G401.6 (cell line): ENCODE measurements around the gene FLCN.

Experiments
- FAIRE-seq: peaks from 2 replicates; lab custom pipeline; 2012; peaks lifted over from hg19 to GRCh38; lab: Jason Lieb, UNC

Gene FLCN

DNA sequence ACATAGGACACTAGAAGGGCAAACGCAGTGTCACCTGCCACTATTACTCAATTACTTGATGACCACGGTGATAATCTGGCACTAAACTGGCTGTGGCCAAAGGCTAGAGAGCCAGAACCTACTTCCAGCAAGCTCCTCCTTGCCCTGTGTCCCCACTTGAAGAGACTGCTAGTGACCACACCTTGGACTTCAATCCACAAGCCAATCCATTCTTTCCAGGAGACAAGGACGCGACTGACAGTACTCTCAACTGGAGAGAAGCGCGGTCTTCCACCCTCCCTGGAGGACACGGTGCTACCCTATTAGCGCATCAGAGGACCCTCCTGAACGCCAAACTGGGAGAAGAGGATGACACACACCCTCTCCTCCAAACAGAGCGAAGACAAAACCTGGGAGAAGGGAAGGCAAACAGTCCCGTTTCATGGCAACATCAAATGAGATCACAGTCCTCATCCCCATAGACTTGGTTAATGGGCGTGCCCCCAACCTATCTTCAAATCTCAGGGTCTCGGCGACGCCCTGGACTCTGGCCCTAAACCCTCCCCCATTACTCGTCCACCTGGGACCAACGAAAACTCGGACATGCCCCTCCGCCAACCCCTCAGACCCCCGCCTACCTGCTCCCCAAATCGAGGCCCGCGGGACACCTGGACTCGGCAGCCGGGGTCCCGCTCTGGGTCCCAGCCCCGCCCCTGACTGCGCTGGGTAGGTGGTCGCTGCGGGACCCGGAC, 508 bp downstream of the FLCN start:
- FAIRE-seq = no peak

DNA sequence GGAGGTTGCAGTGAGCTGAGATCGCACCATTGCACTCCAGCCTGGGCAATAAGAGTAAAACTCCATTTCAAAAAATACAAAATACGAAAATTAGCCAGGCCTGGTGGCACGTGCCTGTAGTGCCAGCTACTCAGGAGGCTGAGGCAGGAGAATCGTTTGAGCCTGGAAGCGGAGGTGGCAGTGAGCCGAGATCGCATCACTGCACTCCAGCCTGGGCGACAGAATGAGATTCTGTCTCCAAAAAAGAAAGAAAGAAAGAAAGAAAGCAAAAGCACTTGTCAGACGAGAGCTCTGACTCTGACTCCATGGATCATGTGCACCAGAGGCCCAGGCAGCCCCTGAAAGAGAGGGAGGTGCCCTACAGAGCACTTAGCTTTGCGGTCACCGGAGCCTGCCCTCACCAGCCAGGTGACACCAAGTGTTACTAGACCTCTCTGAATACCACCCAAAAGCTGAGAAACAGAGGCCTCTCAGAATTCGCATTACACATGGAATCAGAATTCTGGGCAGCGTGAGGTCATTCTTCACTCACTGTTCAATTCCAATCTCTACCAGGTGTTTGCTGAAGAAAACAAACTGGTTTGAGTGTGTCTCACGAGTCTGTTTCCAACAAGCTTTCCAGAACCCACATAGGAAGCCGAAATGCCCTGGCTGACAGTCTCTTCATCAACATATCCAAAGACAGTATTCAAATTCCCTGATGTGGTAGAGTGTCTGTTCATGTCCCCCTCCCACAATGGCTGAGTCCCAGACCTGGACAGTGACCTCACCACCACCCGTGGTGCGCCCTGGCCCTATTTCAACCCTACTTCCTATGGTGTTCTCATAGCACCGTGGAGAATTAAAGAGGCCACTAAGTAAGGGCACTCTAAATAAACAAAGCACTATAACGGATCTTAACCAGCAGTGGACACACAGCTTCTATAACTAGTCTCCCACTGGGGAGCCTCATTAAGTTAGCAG, 1.5 kb downstream of the FLCN start:
- no peak for FAIRE-seq

DNA sequence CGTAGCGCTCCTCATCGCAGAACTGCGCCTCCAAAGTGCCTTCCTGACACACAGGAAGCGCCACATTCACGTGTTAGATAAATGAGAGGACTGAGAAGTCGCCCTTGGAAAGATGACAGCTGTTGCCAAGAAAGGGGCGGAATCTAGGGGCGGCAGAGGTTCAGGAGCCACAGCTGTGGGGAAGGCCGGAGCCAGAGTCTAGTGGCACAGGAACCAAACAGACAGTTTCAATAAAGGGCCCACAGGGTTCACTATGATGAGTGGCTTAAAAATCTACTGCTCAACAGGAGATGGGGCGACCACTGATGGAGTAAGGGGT, 4.7 kb downstream of the FLCN start:
- no peak for FAIRE-seq

DNA sequence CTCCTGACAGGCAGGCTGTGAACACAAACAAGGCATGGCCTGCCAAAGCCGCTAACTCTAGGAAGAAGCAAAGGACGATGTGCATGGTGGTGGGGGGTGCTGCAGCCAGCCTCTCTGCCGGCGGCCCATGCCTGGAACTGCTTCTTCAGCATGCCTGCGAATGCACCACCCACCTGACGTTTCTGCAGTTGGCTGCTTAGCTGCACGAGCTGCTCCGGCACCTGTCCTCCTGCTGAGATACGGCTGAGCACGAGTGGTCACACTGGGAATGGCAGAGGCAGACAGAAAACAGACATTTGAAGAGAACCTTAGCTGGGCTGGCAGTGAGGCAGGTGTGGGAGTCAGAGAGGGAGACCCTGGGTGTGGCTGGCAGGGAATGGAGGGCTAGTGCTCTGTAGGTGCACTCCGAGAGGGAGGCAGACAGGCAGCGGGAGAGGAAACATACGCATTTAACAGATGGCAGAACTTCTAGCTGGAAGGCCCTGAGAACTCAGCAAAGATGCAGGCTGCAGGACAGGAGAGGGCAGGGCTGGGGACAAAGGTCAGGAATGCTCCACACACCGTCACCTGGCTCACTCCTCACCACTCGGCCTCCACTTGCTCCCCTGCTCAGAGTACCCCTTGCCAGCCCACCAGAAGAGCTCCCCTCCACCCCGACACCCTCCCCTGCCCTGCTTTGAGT, 5.2 kb downstream of the FLCN start:
- no peak for FAIRE-seq

DNA sequence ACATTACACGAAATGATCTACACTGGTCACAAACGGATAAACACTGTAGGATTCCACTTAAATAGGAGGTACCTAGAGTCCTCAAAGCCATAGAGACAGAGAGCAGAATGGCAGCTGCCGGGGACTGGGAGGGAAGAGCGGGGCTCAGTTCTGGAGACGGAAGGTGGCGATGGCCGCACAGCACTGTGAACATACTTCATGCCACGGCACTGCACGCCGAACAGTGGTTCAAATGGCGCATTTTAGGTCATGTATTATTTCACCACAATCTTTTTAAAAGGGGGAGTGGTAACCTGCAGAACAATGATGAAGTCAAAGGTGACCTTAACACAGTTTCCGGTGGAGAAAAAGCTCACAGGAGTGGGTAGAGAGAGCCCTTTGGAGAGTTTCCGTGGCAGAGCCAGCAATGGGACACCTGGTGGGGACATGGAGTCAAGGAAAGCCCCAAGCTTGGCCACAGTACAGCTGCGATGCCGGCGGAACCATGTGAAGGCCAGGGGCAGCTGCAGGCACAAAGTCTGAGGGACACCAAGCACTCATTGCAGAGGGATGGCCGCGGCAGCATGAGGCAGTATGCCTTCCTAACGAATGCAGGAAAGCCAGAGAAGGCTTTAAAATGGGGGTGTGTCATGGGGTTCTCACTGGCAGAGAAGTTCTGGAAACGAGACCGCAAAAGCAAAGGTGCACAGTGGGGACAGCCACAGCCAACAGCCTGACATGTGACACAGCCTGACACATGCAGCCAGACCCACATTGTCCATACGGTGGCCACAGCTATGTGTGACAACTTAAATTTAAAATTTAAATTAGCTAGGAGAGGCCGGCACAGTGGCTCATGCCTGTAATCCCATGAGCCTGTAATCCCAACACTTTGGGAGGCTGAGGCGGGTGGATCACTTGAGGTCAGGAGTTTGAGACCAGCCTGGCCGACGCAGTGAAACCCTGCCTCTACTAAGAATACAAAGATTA, 7.3 kb downstream of the FLCN start:
- no peak for FAIRE-seq

DNA sequence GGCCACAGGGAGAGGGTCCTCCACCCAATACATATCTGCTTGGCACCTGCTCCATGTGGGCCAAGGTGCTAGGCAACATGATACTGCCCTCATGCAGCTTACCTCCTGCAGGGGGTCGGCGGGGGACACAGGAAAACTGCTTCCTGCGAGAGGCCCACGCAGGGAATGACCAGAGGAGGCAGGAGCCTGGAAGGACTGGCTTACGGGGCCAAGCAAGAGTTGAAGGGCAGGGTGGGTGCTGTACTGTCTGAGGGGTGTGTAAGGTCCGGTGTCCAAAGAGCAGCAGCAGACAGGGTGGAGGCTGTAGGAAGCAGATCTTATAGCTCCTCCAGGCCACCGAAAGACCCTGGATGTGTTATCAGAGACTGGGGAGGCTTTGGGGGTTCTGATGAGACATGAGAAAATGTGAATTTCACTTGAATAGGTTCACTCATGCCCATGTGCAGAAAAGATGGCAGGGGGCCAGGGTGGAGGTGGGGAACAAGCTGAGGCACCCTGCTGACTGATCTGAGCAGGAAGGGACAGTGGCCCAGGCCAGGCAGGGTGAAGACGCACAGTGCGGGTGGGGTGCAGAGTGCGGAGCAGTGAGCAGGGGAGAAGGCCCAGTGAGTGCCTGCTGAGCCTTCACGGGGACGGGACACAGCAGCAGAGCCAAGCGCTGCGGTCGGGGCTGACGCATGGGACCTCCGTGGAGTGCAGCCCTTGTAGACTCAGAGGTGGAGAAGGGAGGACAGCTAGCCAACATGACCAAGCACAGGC, 8.3 kb downstream of the FLCN start:
- FAIRE-seq = no peak

DNA sequence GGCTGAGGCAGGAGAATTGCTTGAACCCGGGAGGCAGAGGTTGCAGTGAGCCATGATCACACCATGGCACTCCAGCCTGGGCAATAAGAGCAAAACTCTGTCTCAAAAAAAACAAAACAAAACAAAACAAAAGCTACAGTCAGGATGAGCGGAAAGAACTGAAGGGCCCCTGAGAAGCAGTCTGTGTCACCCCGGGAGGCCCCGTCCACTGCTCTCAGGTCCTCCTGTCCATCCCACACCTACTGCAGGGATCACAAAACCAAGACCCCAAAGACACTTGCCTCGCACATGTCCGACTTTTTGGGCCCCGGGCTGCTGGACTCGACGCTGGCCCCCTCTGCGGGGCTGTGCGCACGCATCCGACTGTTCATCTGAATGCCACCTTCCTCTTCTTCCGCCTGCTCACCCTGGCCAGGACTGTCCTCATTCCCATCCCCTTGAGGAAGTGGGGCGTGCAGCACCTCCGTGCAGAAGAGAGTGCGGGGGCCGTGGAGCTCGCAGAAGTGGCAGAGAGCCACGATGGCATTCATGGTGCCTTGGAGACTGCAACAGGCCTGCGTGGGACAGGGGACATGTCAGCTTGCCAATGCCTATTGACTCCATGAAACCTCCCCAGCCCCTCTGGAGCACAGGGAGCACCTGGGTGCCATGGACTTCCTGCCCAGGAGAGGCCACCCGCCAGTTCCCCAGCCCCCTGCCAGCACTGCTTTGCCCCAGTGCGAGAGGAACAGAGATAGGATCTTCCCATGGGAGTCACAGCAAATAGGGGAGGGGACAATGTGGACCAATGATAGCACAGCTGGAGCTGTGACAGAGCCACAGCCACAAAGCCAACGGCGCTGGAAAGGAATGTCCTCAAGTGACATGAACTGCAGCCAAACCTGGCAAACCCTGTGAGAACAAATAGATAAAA, 9.1 kb downstream of the FLCN start:
- no peak for FAIRE-seq

DNA sequence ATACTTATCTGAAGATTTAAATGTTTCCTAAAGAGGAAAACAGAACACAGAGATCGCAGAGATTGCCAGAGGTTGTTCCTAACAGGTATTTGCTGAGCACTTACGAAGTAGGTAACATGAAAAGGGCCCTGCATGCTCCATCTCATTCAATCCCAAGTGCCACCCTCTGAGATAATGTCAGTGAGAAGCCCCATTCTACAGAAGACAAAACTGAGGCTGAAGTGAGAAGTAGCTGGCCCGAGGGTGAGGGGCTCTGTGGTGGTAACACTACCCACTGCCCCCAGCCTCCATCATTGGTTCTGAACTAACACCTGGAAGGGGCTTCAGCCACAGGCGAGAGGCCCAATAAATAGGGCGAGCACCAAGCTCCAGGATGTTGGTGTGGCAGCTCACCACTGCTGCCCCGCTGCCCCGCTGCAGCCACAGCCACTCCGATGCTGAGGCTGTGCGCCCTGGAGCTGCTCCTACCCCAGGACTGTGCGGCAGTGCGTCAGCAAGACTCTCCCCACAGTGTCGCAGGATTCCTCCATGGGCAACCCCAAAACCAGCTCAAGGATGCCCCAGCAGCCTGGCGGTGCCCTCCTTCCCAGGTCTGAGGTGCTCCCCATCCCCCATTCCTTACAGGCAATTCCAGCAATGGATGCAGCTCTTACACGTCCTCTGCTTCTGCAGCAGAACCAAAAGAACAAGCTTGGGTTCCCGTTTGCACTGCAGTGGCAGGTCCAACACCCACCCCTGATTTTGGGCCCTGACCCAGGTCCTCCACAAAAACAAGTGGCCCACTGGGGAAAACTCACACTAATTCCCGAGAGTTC, 10.3 kb downstream of the FLCN start:
- FAIRE-seq = no peak

DNA sequence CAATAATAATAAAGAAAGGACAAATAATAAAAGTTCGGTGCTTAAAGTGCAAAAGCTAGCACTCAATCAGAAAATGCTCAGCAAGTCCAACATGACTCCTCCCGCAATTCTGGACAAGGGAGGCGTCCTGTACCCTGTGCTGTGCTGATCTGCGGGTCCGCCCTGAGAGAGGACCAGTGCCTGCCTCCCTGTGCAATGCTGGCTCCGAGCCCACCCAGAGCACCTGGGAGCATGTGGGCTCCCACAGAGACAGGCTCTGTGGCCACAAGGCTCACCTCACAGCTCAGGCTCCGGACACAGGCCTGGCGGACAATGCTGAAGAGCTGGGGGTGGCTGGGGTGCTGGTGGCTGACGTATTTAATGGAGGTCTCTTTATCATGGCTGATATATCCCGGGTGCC, 11.1 kb downstream of the FLCN start:
- FAIRE-seq = no peak

DNA sequence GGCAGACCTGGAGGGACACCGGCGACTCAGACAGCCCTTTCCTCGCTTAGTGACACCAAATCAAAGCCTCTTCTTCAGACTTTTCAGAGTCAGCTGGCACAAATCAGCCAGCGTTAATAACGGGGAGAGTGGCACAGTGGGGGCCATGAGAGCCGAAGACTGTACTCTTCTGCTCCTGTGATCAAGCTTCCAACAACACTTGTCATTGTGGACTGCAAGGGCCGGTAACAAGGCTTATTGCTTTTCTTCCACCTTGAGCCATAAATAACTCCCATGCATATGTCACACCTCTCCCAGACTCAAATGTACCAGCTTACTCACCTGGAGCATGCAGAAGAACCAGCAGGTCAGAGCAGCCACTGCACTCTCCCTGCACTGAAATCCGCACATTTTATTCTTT, 12.8 kb downstream of the FLCN start:
- no peak for FAIRE-seq

DNA sequence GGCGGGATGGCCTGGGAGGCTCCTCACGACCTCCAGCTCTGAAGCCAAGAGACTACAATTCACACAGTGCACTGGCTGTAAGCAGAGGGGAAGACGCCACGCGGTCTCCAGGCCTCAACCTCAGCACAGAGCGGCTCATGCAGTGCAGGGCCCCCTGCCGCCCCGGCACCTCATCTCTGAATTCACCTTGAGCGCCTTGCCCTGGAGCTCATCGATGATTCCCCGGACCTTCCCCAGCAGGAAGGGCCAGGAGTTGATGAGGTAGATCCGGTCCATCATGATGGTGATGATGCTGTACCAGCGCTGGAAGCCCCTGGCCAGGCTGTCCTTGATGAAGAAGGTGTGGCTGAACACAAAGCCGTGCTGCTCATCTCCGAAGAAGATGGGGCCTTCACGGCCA, 13.2 kb downstream of the FLCN start:
- no peak for FAIRE-seq

DNA sequence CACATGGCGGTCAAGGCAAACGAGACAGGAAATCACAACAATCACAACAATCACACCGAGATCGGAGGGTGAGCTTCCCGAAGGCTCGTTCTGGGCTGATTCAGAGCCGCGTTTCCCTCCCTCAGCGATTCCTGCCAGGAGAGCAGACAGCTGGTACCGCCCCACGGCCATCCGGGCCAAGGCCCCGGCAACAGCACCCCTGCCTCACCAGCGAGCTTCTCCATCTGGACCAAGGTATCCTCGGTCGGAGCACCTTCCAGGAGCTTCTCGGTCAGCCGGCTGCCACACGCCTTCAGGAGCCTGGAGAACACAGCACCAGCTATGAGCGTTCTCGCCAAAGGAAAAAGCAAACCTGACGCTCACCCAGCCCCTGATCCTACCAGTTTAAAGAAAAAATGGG, 15.6 kb downstream of the FLCN start:
- no peak for FAIRE-seq

DNA sequence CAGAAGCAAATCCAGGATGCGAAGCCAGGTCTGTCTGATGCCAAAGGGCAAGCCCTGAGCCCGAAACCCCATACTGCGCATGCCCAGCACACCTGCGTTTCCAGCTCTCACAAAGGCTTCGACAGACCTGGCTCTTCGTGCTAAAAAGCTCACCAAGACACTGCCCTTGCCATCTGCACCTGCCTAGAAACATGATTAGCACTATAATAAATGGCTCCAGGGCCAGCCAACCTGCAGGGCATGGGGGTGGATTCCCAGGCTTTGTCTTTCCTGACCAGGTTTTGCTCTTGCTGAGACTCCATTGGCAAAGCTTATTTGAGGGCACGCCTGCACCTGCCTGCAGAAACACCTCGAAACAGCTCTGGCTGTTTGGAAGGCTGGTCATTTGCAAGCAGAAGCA, 16.4 kb downstream of the FLCN start:
- FAIRE-seq = no peak

DNA sequence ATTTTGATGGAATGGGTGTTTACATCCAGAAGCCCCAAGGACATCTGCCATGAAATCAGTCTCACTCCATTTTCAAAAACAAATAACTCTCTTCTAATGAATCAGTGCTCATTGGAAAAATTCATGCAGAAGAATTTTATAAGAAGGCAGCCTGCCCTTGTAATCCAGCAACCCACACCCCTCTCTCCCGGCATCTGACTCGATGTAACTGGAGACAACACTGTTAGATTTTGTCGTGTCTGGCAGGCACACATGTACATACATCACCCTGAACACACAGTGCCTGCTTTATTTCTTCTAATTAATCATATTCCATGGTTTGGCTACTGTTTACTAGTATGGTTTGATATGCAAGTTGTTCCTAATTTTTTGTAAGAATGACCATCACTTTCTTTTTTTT, 19.0 kb downstream of the FLCN start:
- FAIRE-seq = no peak

DNA sequence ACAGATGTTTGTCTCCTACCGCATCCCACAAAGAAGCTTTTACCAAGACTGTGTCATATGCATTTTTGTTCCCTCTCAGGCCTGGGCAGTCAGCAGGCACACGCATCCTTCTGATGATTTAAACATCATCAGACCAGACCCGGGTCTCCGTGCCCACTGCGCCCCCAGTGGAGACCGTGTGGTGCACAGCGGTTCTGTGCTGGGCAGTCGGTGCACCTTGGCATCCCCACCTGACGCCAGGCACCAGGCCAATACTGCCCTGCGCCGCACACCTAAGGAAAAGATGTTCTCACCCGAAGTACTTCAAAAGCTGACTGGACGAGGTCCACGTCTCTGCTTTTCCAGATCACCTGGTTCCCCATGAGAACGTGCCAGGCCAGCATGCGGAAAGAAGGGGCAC, 20.2 kb downstream of the FLCN start:
- no peak for FAIRE-seq

DNA sequence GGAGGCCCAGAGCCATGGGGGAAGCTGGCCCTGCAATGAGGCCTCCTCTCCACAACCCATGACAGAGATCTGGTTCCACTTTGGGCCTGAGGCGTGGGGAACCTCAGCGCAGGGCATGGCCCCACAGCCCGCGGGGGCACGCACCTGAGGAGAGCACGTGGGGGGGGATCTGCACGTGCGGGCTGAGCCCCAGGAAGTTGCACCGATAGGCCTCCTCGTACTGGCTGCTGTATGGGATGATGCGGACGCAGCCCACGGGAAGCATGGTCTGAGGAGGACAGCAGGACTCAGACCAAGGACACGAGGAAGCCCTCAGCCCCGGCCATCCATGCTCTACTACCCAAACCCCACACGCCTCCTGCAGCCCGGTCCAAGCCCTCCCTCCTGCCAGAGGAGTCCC, 20.7 kb downstream of the FLCN start:
- no peak for FAIRE-seq

DNA sequence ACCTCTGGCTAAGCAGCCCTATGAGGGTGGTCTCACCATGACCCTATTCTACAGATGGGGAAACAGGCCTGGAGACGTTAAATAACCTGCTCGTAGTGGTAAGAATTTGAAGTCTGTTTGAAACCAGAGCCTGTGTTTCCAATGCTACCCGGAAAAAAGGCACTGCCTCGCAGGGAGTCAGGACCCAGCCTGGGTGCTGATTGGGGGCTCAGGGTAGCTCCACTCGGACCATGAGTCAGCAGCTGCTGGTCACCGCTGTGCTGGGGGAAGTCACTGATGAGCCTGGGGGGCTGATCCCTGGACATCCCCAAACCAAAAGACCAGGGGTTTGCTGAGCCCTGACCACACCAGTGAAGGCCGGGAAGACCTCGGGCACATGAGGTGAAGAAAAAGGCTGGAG, 21.4 kb downstream of the FLCN start:
- no peak for FAIRE-seq

DNA sequence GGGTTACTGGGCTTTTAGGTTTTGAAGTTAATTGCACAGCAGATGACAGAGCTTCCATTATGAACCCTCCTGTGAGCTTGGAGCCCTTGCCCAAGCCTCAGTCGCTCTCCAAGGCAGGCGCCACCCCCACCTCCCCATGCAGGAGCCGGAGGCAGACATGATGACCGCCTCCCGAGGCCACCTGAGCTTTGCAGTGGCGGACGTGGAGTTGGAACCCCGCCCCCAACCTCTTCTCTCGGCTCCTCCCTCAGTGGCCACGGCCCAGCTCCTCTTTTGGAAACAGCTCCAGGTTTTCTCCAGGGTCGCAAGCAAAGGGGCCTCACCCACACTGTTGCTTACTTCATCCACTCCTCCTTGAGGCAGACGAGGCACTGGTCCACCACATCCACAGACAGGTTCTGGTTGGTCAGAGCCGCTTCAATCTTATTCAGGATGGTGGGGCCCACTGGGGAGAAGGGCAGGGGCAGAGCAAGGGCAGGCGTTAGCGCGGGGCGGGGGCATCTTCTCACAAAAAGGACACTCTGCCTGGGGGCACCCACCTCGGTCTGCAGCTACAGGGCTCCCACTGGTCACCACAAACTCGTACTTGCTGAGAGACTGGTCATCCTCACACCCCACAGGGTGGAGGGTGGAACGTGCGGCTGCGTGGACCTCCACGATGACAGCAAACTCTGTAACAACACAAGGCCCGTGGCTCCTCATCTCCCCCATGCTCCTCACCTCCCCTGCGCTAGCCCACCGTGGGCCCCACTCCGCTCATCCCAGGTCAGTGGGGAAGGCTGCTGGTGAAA, 22.1 kb downstream of the FLCN start:
- no peak for FAIRE-seq

DNA sequence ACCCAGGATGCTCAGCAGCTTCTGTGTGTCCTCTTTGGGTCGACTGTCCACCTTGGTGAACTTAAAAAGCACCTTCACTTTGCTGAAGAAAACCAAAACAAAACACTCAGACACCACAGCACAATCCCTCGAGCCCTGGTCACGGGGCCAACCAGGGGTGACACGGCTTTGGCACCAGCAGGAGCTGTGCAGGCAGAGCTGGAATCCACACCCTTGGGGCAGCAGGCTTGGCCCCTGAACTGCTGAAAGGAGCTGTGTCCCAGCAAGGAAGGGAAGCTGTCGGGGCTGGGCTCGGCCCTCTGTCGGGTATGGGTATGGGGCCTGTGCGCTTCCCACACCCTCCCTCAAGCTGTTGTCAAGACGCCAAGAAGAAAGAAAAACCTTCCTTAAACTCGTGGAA, 23.2 kb downstream of the FLCN start:
- FAIRE-seq = no peak
